HK-2 (cell line): ENCODE results near the gene XPO6.

Experiments used
- DNase-seq: peaks from one replicate; pipeline ENCODE4 v3.0.0-alpha.2; 2018; ENCODE audit not compliant: unreplicated experiment

The XPO6 gene

GRCh38 chr16:28062261-28062846 lies 149.4 kb downstream of the XPO6 start:
- DNase-seq, result no peak

GRCh38 chr16:28061352-28062101 lies 150.2 kb downstream of the XPO6 start:
- DNase-seq, result no peak

- no peak for DNase-seq
Observed at GRCh38 chr16:28059841-28060575, 151.8 kb downstream of the XPO6 start.

- no peak for DNase-seq
Observed at GRCh38 chr16:28058839-28059589, 152.8 kb downstream of the XPO6 start.

- DNase-seq, result no peak
Observed at GRCh38 chr16:28057949-28058348, 153.8 kb downstream of the XPO6 start.

- DNase-seq, result no peak
Observed at GRCh38 chr16:28053461-28053860, 158.3 kb downstream of the XPO6 start.

GRCh38 chr16:28052274-28053128 lies 159.3 kb downstream of the XPO6 start:
- no peak for DNase-seq

GRCh38 chr16:28051486-28051885 lies 160.3 kb downstream of the XPO6 start:
- no peak for DNase-seq
